ENCODE results near the gene ANKS1B. TPM values are rescaled to one million over a fixed set of nuclear protein-coding genes. Genes with fewer than 3 reads are reported as not detected.
"Not testable (repeated sequence)": the region's sequence is repeated elsewhere in the genome, so short reads cannot be mapped to it uniquely, and the experiment has no call there.

Gene ANKS1B
- total and polyA plus RNA-seq, 4 donors: 0.03 to 3.4 (median 0.53) TPM

GRCh38 chr12:99598785-99599184, 386.0 kb downstream of the ANKS1B start (continued):
- TF ChIP-seq REST (IDR thresholded peaks at IDR 0.05): no peak
- no peak for TF ChIP-seq HNF4A (conservative IDR thresholded peaks at IDR 0.05)

- TF ChIP-seq HNF4A (conservative IDR thresholded peaks at IDR 0.05) (no peak), YY1 (IDR thresholded peaks at IDR 0.05) (no peak), NR2F2 (IDR thresholded peaks at IDR 0.05) (no peak), RXRA (IDR thresholded peaks at IDR 0.05) (no peak), GABPA (IDR thresholded peaks at IDR 0.05 in 1 of 2, conservative IDR thresholded peaks at IDR 0.05 in 1 of 2) (no peak), ATF3 (IDR thresholded peaks at IDR 0.05) (no peak), SP1 (IDR thresholded peaks at IDR 0.05) (no peak)
- Histone ChIP-seq H3K4me3 (ENCODE audit: low read depth in 1 of 3, low read length in 3 of 3) (no peak overlapping the region), H3K36me3 (ENCODE audit: control insufficient read depth in 4 of 4, insufficient read depth in 3 of 4, low read depth in 1 of 4, low read length in 3 of 4) (no peaks in the 10 kb centered on the region), H3K27ac (ENCODE audit: low read depth in 1 of 2, low read length in 2 of 2) (no peak overlapping the region), H3K9ac (ENCODE audit: low read depth in 1 of 2, low read length in 2 of 2) (no peak overlapping the region), H3K4me1 (ENCODE audit: control insufficient read depth in 4 of 4, insufficient read depth in 4 of 4, low read length in 3 of 4) (no peaks in the 10 kb centered on the region), H3K27me3 (ENCODE audit: control insufficient read depth in 4 of 4, insufficient read depth in 4 of 4, low read length in 3 of 4) (no peaks in the 10 kb centered on the region), H3K9me3 (ENCODE audit: control insufficient read depth in 4 of 4, low read length in 3 of 4) (no peaks in the 10 kb centered on the region)
- no peak for DNase-seq (ENCODE audit: low spot score)
- 79% methylated on average over 2 of the region's 2 CpGs for WGBS
Observed at GRCh38 chr12:99596762-99597161, 388.0 kb downstream of the ANKS1B start.

GRCh38 chr12:99577125-99577524, 407.6 kb downstream of the ANKS1B start:
- H3K27ac ChIP-seq (ENCODE audit: low read depth in 1 of 2, low read length in 2 of 2); H3K9me3 ChIP-seq (ENCODE audit: control insufficient read depth in 4 of 4, low read length in 3 of 4); H3K4me3 ChIP-seq (ENCODE audit: low read depth in 1 of 3, low read length in 3 of 3); H3K27me3 ChIP-seq (ENCODE audit: control insufficient read depth in 4 of 4, insufficient read depth in 4 of 4, low read length in 3 of 4); DNase-seq (ENCODE audit: low spot score); H3K9ac ChIP-seq (ENCODE audit: low read depth in 1 of 2, low read length in 2 of 2); H3K36me3 ChIP-seq (ENCODE audit: control insufficient read depth in 4 of 4, insufficient read depth in 3 of 4, low read depth in 1 of 4, low read length in 3 of 4); H3K4me1 ChIP-seq (ENCODE audit: control insufficient read depth in 4 of 4, insufficient read depth in 4 of 4, low read length in 3 of 4): not testable (repeated sequence)
- 77% methylated on average over 1 of the region's 1 CpG for WGBS

GRCh38 chr12:99573980-99574379, 410.8 kb downstream of the ANKS1B start:
- H3K9ac ChIP-seq (ENCODE audit: low read depth in 1 of 2, low read length in 2 of 2): no peak overlapping the region
- 75% methylated on average over 2 of the region's 2 CpGs for WGBS
- TF ChIP-seq FOXA2 (IDR thresholded peaks at IDR 0.05) (no peak), EGR1 (IDR thresholded peaks at IDR 0.05; ENCODE audit: low read depth in 2 of 2) (no peak), ATF3 (IDR thresholded peaks at IDR 0.05) (no peak), GABPA (IDR thresholded peaks at IDR 0.05 in 1 of 2, conservative IDR thresholded peaks at IDR 0.05 in 1 of 2) (no peak), CTCF (IDR thresholded peaks at IDR 0.05; ENCODE audit: low read depth, low read length, missing input control) (no peak), RAD21 (IDR thresholded peaks at IDR 0.05) (no peak), HNF4A (conservative IDR thresholded peaks at IDR 0.05) (no peak), NR2F2 (IDR thresholded peaks at IDR 0.05) (no peak), HNF4G (IDR thresholded peaks at IDR 0.05) (no peak), TAF1 (conservative IDR thresholded peaks at IDR 0.05) (no peak), SP1 (IDR thresholded peaks at IDR 0.05) (no peak), ZBTB33 (IDR thresholded peaks at IDR 0.05) (no peak), MAX (IDR thresholded peaks at IDR 0.05) (no peak), YY1 (IDR thresholded peaks at IDR 0.05) (no peak)

More at GRCh38 chr12:99573980-99574379, 410.8 kb downstream of the ANKS1B start:
- DNase-seq (ENCODE audit: low spot score): no peak
- Histone ChIP-seq H3K4me1 (ENCODE audit: control insufficient read depth in 4 of 4, insufficient read depth in 4 of 4, low read length in 3 of 4) (no peaks in the 10 kb centered on the region), H3K4me3 (ENCODE audit: low read depth in 1 of 3, low read length in 3 of 3) (no peak overlapping the region), H3K27me3 (ENCODE audit: control insufficient read depth in 4 of 4, insufficient read depth in 4 of 4, low read length in 3 of 4) (no peaks in the 10 kb centered on the region), H3K27ac (ENCODE audit: low read depth in 1 of 2, low read length in 2 of 2) (no peak overlapping the region), H3K9me3 (ENCODE audit: control insufficient read depth in 4 of 4, low read length in 3 of 4) (no peaks in the 10 kb centered on the region), H3K36me3 (ENCODE audit: control insufficient read depth in 4 of 4, insufficient read depth in 3 of 4, low read depth in 1 of 4, low read length in 3 of 4) (no peaks in the 10 kb centered on the region)
